ENCODE results near the gene CMIP. TPM values are rescaled to one million over a fixed set of nuclear protein-coding genes. Genes with fewer than 3 reads are reported as not detected.

CMIP gene
- total and polyA plus RNA-seq, 10 of the 15 experiments (the other 5 are each of a cell fraction or from before 2014, with no cell fraction given), result 1.2 to 43.2 (median 4.4) TPM

DNA sequence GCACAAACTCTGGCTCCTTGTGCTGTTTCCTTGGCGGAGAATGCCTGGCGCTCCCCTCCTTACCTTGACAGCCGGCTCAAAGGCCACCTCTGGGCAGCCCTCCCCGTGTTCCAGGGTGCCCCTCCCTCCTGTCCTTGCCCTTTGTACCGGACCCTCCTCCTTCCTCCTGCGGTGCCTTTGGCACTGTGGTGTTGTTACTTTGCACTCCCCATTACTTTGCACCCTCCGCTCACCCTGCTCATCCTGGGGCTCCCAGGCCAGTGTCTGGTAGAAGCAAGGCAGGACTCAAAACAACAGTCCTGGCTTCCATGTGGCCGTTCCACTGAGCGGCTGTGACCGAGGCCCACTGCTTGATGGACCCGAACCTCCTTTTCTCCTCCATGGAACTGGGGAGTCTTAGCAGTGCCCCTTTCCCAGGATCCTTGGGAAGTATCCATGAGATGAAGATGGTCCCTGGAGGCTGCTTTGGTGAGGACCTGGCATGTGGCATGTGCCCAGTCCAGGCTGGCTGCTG is 147.8 kb downstream of the CMIP start:
- ChIA-PET POLR2A (no interaction called here), RAD21 (ENCODE audit: unreplicated experiment) (no interaction called here), CTCF (no interaction called here), SMC1A (ENCODE audit: uncharacterized antibody, unreplicated experiment) (no interaction called here)
- in situ Hi-C loops (cut with MboI) (no loop called here), intact Hi-C loops (cut with micrococcal nuclease; ENCODE audit: unreplicated experiment) (no loop called here)
- Histone ChIP-seq H3K4me3 (no peak overlapping the region), H3K4me2 (ENCODE audit: control insufficient read depth, insufficient read depth) (no peak overlapping the region), H2AFZ (ENCODE audit: control insufficient read depth, low read depth, low read length) (no peak overlapping the region), H3K27me3 (replicated peaks in 1 of 2; ENCODE audit: control insufficient read depth in 2 of 2, insufficient read depth in 2 of 2, low read length in 1 of 2) (no peaks in the 10 kb centered on the region), H3K36me3 (ENCODE audit: control insufficient read depth in 2 of 2, insufficient read depth in 2 of 2, low read length in 1 of 2) (peaks cover 0 to 3% of the 10 kb centered on the region in 2 experiments; a peak in 3 of 4 replicates), H3K4me1 (ENCODE audit: control insufficient read depth, insufficient read depth, low read length) (no peaks in the 10 kb centered on the region), H3K9me3 (replicated peaks; ENCODE audit: control insufficient read depth, insufficient read depth, low read length) (no peaks in the 10 kb centered on the region), H3K27ac (ENCODE audit: control insufficient read depth, insufficient read depth) (no peak overlapping the region), H3K9ac (ENCODE audit: control insufficient read depth, insufficient read depth, low read length) (no peak overlapping the region), H3K79me2 (ENCODE audit: control insufficient read depth, insufficient read depth, low read length) (no peaks in the 10 kb centered on the region; the same call in 1 of the 2 replicates), H4K20me1 (ENCODE audit: control insufficient read depth, insufficient read depth) (0 out of 2 replicates have a peak, but pooled peaks cover 3% of the 10 kb centered on the region)
- BruUV-seq (replicated peaks), result no TSS peak
- WGBS (ENCODE audit: insufficient coverage, insufficient replicate concordance, low lambda C conversion rate, missing lambda C conversion rate), result 74% methylated on average over 11 of the region's 11 CpGs
- ATAC-seq, result no peak
- DNase-seq (ENCODE audit: low read depth, low spot score), result no peak
- TF ChIP-seq, protein P1, sequence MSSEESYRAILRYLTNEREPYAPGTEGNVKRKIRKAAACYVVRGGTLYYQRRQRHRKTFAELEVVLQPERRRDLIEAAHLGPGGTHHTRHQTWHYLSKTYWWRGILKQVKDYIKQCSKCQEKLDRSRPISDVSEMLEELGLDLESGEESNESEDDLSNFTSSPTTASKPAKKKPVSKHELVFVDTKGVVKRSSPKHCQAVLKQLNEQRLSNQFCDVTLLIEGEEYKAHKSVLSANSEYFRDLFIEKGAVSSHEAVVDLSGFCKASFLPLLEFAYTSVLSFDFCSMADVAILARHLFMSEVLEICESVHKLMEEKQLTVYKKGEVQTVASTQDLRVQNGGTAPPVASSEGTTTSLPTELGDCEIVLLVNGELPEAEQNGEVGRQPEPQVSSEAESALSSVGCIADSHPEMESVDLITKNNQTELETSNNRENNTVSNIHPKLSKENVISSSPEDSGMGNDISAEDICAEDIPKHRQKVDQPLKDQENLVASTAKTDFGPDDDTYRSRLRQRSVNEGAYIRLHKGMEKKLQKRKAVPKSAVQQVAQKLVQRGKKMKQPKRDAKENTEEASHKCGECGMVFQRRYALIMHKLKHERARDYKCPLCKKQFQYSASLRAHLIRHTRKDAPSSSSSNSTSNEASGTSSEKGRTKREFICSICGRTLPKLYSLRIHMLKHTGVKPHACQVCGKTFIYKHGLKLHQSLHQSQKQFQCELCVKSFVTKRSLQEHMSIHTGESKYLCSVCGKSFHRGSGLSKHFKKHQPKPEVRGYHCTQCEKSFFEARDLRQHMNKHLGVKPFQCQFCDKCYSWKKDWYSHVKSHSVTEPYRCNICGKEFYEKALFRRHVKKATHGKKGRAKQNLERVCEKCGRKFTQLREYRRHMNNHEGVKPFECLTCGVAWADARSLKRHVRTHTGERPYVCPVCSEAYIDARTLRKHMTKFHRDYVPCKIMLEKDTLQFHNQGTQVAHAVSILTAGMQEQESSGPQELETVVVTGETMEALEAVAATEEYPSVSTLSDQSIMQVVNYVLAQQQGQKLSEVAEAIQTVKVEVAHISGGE (CRISPR knock-in tag; IDR thresholded peaks at IDR 0.05), result no peak
- TF ChIP-seq PML (IDR thresholded peaks at IDR 0.05; ENCODE audit: low read length) (no peak), MEF2B (IDR thresholded peaks at IDR 0.05; ENCODE audit: partially characterized antibody, poor library complexity, severe bottlenecking) (no peak), KAT2A (conservative IDR thresholded peaks at IDR 0.05; ENCODE audit: control insufficient read depth, low read depth, low read length) (no peak)
- FAIRE-seq, result no peak

All from GM12878 (cell line).